Nephron progenitor cell (in vitro differentiated cells): ENCODE data around the gene DRGX.

Source experiments
- DNase-seq: peaks from one replicate; pipeline ENCODE4 v3.0.0; 2021
- H3K27ac Mint-ChIP-seq: 2 replicates; pipeline ENCODE4 v1.8.0; 2021; ENCODE audit warnings: mild to moderate bottlenecking, moderate library complexity, mixed read lengths
- H3K27me3 Mint-ChIP-seq: 2 replicates; pipeline ENCODE4 v1.8.0; 2021; ENCODE audit warnings: mild to moderate bottlenecking, low read depth, mixed read lengths; ENCODE audit not compliant: poor library complexity
- H3K36me3 Mint-ChIP-seq: 2 replicates; pipeline ENCODE4 v1.8.0; 2021; ENCODE audit warnings: low read depth, mixed read lengths
- H3K4me1 Mint-ChIP-seq: 2 replicates; pipeline ENCODE4 v1.8.0; 2021; ENCODE audit warnings: mixed read lengths
- H3K4me3 Mint-ChIP-seq: 2 replicates; pipeline ENCODE4 v1.8.0; 2021; ENCODE audit warnings: mild to moderate bottlenecking, moderate library complexity, mixed read lengths
- H3K9me3 Mint-ChIP-seq: 2 replicates; pipeline ENCODE4 v1.8.0; 2021; ENCODE audit warnings: mild to moderate bottlenecking, moderate library complexity, mixed read lengths
- TF ChIP-seq, protein P1 (sequence below): fragments of 200-600 bp; sonication (generic); IDR thresholded peaks from 2 replicates; pipeline ENCODE4 v1.5.0; 2021; ENCODE audit warnings: antibody characterized with exemption

The DRGX gene

DNA sequence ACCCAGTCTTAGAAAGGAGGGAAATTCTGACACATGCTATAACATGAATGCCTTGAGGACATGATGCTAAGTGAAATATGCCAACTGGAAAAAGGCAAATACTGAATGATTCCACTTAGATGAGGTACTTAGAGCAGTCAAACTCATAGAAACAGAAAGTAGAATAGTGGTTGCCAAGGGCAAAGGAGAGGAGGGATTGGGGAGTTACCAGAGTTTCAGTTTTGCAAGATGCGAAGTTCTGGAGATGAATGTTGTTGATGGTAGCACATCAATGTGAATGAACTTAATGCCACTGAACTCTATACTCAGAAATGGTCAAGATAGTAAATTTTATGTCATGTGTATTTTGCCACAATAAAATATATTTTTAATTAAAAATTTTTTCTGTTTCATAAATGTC lies 38.9 kb downstream of the DRGX start:
- peaks cover 8% of the 10 kb centered on the region for H3K27me3 Mint-ChIP-seq
- TF ChIP-seq, protein P1, sequence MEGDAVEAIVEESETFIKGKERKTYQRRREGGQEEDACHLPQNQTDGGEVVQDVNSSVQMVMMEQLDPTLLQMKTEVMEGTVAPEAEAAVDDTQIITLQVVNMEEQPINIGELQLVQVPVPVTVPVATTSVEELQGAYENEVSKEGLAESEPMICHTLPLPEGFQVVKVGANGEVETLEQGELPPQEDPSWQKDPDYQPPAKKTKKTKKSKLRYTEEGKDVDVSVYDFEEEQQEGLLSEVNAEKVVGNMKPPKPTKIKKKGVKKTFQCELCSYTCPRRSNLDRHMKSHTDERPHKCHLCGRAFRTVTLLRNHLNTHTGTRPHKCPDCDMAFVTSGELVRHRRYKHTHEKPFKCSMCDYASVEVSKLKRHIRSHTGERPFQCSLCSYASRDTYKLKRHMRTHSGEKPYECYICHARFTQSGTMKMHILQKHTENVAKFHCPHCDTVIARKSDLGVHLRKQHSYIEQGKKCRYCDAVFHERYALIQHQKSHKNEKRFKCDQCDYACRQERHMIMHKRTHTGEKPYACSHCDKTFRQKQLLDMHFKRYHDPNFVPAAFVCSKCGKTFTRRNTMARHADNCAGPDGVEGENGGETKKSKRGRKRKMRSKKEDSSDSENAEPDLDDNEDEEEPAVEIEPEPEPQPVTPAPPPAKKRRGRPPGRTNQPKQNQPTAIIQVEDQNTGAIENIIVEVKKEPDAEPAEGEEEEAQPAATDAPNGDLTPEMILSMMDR: no peak
- H3K36me3 Mint-ChIP-seq: no peaks in the 10 kb centered on the region
- H3K4me1 Mint-ChIP-seq: peaks cover 19% of the 10 kb centered on the region
- no peak for DNase-seq
- H3K9me3 Mint-ChIP-seq: peaks cover 12% of the 10 kb centered on the region
- no peak overlapping the region for H3K27ac Mint-ChIP-seq
- no peak overlapping the region for H3K4me3 Mint-ChIP-seq

DNA sequence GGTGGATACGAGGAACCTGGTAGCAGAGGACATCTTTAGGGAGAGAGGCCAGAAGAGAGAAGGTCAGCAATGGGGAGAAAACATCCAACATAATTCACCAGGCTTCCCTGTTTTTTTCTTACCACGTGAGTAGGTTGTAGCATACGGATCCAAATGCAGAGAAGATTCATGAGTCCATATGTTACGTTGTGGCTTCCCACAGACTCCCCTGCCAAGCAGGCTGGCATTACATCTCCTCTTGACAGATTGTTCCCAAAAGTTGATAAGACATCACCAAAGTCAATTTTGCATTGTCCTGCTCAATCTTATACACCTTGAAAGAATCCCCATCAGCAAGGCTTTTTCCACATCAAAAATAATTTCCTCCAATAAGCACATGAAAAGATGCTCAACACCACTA lies 39.7 kb downstream of the DRGX start:
- no peak overlapping the region for H3K27ac Mint-ChIP-seq
- no peak overlapping the region for H3K4me3 Mint-ChIP-seq
- peaks cover 12% of the 10 kb centered on the region for H3K9me3 Mint-ChIP-seq
- peaks cover 26% of the 10 kb centered on the region for H3K4me1 Mint-ChIP-seq
- DNase-seq: no peak
- H3K36me3 Mint-ChIP-seq: no peaks in the 10 kb centered on the region
- TF ChIP-seq, protein P1: no peak
- peaks cover 8% of the 10 kb centered on the region for H3K27me3 Mint-ChIP-seq

DNA sequence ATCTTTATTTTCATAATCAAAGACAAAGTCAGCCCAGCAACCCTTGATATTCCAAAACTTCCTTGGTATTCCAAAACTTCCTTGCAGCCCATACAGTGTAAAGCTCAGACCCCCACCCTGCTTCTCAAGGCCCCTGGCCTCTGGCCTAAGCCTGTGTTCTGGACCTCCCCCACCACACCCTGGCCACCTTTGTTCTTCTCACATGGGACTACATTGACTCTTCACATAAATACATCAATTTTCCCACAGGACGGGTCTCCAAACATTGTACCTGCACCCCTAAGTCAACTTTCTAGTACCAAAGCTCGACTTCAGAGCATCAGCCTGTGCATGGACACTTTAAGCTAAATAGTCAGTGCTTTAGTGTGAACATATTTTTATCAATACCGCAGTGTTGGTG lies 40.7 kb downstream of the DRGX start:
- peaks cover 13% of the 10 kb centered on the region for H3K27me3 Mint-ChIP-seq
- no peaks in the 10 kb centered on the region for H3K36me3 Mint-ChIP-seq
- no peak overlapping the region for H3K4me3 Mint-ChIP-seq
- DNase-seq: no peak
- H3K4me1 Mint-ChIP-seq: peaks cover 26% of the 10 kb centered on the region
- peaks cover 14% of the 10 kb centered on the region for H3K9me3 Mint-ChIP-seq
- TF ChIP-seq, protein P1: no peak
- H3K27ac Mint-ChIP-seq: no peak overlapping the region

DNA sequence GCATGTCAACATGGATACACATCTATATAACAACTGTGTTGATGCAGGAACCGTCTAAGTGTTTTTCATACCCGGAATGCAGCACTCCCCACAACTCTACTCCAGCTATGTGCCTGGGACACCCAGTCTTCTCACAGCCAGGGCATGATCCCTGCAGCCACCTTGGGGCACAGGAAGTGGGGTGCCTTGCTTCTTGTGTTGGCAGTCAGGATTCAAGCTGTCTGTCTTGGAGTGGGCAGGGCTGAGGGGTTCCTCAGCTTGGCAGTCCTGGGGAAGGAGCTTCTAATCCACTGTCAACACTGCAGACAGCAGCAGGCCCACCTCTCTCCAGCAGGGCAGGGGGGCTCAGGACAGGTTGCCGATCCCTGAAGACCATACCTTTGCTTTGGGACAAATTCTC lies 41.3 kb downstream of the DRGX start:
- H3K9me3 Mint-ChIP-seq: peaks cover 20% of the 10 kb centered on the region
- H3K4me3 Mint-ChIP-seq: no peak overlapping the region
- H3K4me1 Mint-ChIP-seq: peaks cover 21% of the 10 kb centered on the region
- H3K27ac Mint-ChIP-seq: no peak overlapping the region
- no peak for DNase-seq
- TF ChIP-seq, protein P1: no peak
- no peaks in the 10 kb centered on the region for H3K36me3 Mint-ChIP-seq
- peaks cover 10% of the 10 kb centered on the region for H3K27me3 Mint-ChIP-seq

DNA sequence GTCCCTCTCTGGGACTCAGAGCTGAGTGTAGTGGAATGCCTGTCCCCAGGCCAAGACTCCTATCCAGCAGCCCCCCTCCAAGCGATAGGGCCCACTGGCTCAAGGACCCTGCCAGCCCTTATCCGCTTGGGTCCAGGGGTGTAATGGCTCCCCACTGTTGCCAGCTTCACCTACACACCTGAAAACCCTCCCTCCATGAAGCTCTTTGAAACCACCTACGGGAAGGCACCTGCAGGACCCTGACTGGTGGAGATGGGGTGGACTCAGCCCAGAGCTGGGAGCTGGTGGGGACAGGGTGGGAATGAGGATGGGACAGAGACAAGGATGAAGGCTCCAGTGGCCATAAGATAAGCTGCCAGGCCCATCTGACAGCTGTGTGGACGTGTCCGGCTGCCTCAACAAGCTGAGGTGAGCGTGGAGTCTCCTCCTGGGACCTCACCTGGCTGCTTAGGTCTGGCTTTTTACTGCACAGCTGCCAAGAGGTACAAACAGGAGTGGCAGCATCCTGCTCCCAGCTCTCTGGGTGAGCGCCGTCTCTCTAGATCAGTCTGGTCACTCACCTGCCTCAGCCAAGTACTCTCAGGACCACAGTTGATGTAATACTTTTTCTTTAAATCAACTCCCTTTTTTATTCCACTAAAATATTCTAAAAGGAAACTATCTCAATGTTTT lies 41.9 kb downstream of the DRGX start:
- H3K4me1 Mint-ChIP-seq: peaks cover 21% of the 10 kb centered on the region
- H3K27ac Mint-ChIP-seq: no peak overlapping the region
- no peaks in the 10 kb centered on the region for H3K36me3 Mint-ChIP-seq
- DNase-seq: no peak
- no peak overlapping the region for H3K4me3 Mint-ChIP-seq
- H3K27me3 Mint-ChIP-seq: peaks cover 10% of the 10 kb centered on the region
- TF ChIP-seq, protein P1: no peak
- H3K9me3 Mint-ChIP-seq: peaks cover 25% of the 10 kb centered on the region
